GM23338 (cell line): ENCODE results near the gene UBE2J1.

Source experiments
- CREB1 ChIP-seq: fragments of 250-450 bp; sonication (Bioruptor Pico); IDR thresholded peaks from 2 replicates; pipeline ENCODE4 v1.5.0; 2020; ENCODE audit warnings: low read depth, mild to moderate bottlenecking, moderate library complexity
- EZH2phosphoT487 ChIP-seq: fragments of 200-600 bp; sonication (generic); IDR thresholded peaks from one replicate; pipeline ENCODE4 v1.8.1; 2018; ENCODE audit warnings: antibody characterized with exemption; ENCODE audit not compliant: unreplicated experiment
- POLR2AphosphoS5 ChIP-seq: IDR thresholded peaks from 2 replicates; pipeline ENCODE4 v1.6.1; 2016; ENCODE audit warnings: antibody characterized with exemption, low read depth
- REST ChIP-seq: IDR thresholded peaks from one replicate; pipeline ENCODE4 v1.6.1; 2018; ENCODE audit warnings: antibody characterized with exemption; ENCODE audit not compliant: unreplicated experiment
- ZNF331 ChIP-seq: fragments of 250-450 bp; sonication (Bioruptor Pico); IDR thresholded peaks from 2 replicates; pipeline ENCODE4 v1.5.0; 2020; ENCODE audit warnings: low read depth, mild to moderate bottlenecking, moderate library complexity
- TF ChIP-seq, protein P1 (sequence below), 2 experiments: fragments of 200-600 bp in 1 of 2; sonication (generic) in 1 of 2; conservative IDR thresholded peaks; 2 replicates each; pipeline versions ENCODE4 v1.5.1 to v1.6.1; 2016 to 2017; ENCODE audit warnings: antibody characterized with exemption in 2 of 2, low read depth in 2 of 2, mild to moderate bottlenecking in 2 of 2, moderate library complexity in 1 of 2

DNA sequence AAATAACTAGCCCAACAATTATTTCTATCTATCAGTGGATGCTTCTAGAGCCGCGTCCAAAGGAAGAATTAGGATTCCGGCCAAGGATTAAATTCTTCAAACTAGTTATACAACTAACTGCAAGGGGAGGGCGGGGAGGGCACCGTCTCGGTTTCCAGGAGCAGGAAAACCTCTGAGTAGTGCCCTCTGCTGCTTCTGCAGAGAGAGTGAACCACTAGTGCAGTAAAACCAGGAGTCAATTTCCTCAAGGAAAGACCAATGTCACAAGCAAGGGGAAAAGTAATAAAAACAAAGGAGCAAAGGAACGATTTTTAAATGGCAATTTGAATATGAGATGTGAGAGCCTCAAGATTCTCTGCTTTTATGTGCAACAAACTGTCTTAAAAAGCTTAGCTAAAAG, 16.5 kb upstream of the UBE2J1 start:
- TF ChIP-seq, protein P1, sequence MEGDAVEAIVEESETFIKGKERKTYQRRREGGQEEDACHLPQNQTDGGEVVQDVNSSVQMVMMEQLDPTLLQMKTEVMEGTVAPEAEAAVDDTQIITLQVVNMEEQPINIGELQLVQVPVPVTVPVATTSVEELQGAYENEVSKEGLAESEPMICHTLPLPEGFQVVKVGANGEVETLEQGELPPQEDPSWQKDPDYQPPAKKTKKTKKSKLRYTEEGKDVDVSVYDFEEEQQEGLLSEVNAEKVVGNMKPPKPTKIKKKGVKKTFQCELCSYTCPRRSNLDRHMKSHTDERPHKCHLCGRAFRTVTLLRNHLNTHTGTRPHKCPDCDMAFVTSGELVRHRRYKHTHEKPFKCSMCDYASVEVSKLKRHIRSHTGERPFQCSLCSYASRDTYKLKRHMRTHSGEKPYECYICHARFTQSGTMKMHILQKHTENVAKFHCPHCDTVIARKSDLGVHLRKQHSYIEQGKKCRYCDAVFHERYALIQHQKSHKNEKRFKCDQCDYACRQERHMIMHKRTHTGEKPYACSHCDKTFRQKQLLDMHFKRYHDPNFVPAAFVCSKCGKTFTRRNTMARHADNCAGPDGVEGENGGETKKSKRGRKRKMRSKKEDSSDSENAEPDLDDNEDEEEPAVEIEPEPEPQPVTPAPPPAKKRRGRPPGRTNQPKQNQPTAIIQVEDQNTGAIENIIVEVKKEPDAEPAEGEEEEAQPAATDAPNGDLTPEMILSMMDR (conservative IDR thresholded peaks at IDR 0.05; ENCODE audit: low read depth in 2 of 2): peak; percentile 44 to 68
- TF ChIP-seq REST (no peak), POLR2AphosphoS5 (no peak), EZH2phosphoT487 (no peak), ZNF331 (no peak), CREB1 (CRISPR knock-in tag) (no peak)
